ENCODE results near the gene PUSL1. TPM values are rescaled to one million over a fixed set of nuclear protein-coding genes. Genes with fewer than 3 reads are reported as not detected.
A peak's percentile ranks its signal among the peaks of the same experiment; 100 is the strongest.

PUSL1 gene
- polyA plus RNA-seq, 1 donor (not counting 4 experiments of a cell fraction or from before 2014, with no cell fraction given): 11.4 TPM

DNA sequence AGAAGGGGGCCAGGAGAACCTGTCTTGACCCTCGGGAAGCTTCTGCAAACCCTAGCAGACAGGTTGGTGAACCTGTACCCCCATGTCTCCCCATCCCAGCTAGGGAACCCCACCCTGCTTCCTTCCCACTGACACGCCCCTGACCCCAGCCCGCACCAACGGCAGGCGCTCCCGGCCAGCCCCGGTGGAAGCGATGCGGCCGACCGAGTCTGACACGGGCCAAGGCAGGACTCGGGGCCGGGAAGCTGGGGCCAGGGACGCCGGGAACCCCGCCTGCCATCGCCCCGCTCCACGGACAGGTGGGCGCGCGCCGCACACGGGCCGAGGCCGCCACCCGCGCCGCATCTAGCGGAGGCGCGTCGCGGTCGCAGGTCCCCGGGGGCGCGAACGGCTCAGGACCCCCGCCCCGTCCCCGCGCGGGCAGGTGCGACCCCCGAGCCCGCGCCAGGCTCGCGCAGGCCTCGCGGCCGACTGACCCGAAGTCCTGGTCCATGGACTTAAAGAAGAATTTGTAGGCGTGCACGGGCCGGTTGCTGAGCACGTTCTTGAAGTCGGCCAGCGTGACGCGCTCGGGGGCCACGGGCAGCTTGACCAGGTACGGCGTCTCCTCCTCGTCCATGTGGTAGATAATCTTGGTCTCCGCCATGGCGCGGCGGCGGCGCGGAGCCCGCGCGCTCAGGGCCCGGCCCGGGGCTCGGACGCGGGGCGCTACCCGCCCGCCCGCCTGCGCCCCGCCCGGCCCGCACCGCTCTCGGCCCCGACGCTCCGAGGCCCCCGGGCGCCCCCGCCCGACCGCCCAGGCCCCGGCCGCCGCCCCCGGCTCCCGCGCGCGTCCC is 40.2 kb downstream of the PUSL1 start:
- peak overlapping the region; percentile 94 for H3K4me2 ChIP-seq (ENCODE audit: control insufficient read depth, extremely low read depth, insufficient read depth, low read depth, low read length)
- dilution Hi-C loops (cut with MboI; ENCODE audit: extremely low pct_ligation_motif_present, low sequenced_read_pairs): no loop called here
- no peaks in the 10 kb centered on the region for H3K27me3 ChIP-seq (ENCODE audit: control insufficient read depth, extremely low read depth, insufficient read depth, low read length)
- peaks cover 45% of the 10 kb centered on the region for H3K4me1 ChIP-seq (ENCODE audit: control insufficient read depth, extremely low read depth, insufficient read depth, low read length)
- H3K9me3 ChIP-seq (ENCODE audit: control insufficient read depth, low read depth, low read length): no peaks in the 10 kb centered on the region
- no peak for TF ChIP-seq CTCF (optimal IDR thresholded peaks at IDR 0.05 in 1 of 3, IDR thresholded peaks at IDR 0.05 in 1 of 3, conservative IDR thresholded peaks at IDR 0.05 in 1 of 3; ENCODE audit: extremely low read depth in 1 of 3, insufficient read depth in 2 of 3, low read length in 3 of 3)
- no peak for TF ChIP-seq EZH2 (IDR thresholded peaks at IDR 0.05; ENCODE audit: low read length)
- no peak overlapping the region for H2AFZ ChIP-seq (ENCODE audit: control insufficient read depth, low read length)
- H3K27ac ChIP-seq (ENCODE audit: control insufficient read depth, insufficient read depth, low read length): peak overlapping the region; percentile 60
- H3K9me1 ChIP-seq (ENCODE audit: control insufficient read depth, extremely low read depth, insufficient read depth, low read length): no peaks in the 10 kb centered on the region
- peak overlapping the region; percentile 72 to 95 (median 85) for H3K4me3 ChIP-seq (ENCODE audit: control insufficient read depth in 2 of 3, extremely low read depth in 1 of 3, insufficient read depth in 2 of 3, low read depth in 1 of 3, low read length in 3 of 3)
- FAIRE-seq: no peak
- peak overlapping the region; percentile 83 for H3K9ac ChIP-seq (ENCODE audit: control insufficient read depth, extremely low read depth, insufficient read depth, low read length)
- H4K20me1 ChIP-seq (ENCODE audit: control insufficient read depth, extremely low read depth, insufficient read depth, low read length): no peaks in the 10 kb centered on the region
- no peaks in the 10 kb centered on the region for H3K36me3 ChIP-seq (ENCODE audit: control insufficient read depth in 2 of 2, extremely low read depth in 1 of 2, insufficient read depth in 2 of 2, low read length in 2 of 2)
- DNase-seq (ENCODE audit: low read depth, low spot score): no peak
- peaks cover 53% of the 10 kb centered on the region for H3K79me2 ChIP-seq (ENCODE audit: control insufficient read depth, insufficient read depth, low read length)

DNA sequence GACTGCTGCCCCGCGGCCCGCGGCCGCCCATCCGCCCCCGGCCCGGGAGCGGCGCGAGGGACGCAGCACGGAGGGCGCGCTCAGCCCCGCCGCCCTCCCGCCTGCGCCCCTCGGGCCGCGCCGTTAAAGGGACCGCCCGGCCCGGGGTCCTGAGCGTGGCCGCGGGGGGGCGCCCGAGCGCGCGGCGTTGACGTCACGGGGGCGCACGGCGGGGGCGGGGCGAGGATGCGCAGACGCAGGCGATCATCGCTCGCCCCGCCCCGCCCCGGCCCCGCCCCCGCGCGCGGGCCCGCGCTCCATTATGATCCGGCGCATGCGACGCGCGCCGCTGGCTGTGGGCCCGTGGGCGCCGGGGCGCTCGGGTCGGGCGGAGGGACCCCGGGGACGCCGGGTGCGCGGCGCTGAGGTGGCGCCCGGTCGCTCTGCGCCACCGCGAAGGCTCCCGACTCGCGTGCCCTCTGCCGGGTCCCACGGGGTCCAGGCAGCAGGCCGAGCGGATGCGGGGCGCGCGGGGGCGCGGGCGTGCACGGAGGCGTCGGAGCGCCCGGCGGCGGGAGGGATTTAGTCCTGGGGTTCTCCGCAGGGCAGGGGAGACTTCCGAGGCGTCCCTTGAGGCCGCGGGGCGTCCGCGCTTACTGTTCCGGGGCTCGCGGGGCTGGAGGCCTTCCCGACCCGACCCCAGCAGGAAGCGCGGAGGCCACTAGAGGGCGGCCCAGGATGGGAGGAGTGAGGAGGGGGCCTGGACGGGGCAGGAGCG is 41.0 kb downstream of the PUSL1 start, which contains the start of gene DVL1:
Gene DVL1, minus strand, starts transcription at position 163 of the 757 bp plus-strand sequence. CDS start 353 bp downstream, outside the sequence.
- TF ChIP-seq CTCF (optimal IDR thresholded peaks at IDR 0.05 in 1 of 3, IDR thresholded peaks at IDR 0.05 in 1 of 3, conservative IDR thresholded peaks at IDR 0.05 in 1 of 3; ENCODE audit: extremely low read depth in 1 of 3, insufficient read depth in 2 of 3, low read length in 3 of 3): peak in 1 of 3 experiments; percentile 58
- TF ChIP-seq EZH2 (IDR thresholded peaks at IDR 0.05; ENCODE audit: low read length): no peak
- H3K9me3 ChIP-seq (ENCODE audit: control insufficient read depth, low read depth, low read length): no peaks in the 10 kb centered on the region
- dilution Hi-C loops (cut with MboI; ENCODE audit: extremely low pct_ligation_motif_present, low sequenced_read_pairs): no loop called here
- H3K27me3 ChIP-seq (ENCODE audit: control insufficient read depth, extremely low read depth, insufficient read depth, low read length): peaks cover 3% of the 10 kb centered on the region
- H3K9me1 ChIP-seq (ENCODE audit: control insufficient read depth, extremely low read depth, insufficient read depth, low read length): no peaks in the 10 kb centered on the region
- peak within 1 kb of the TSS; percentile 60 for H3K27ac ChIP-seq (ENCODE audit: control insufficient read depth, insufficient read depth, low read length)
- H3K4me2 ChIP-seq (ENCODE audit: control insufficient read depth, extremely low read depth, insufficient read depth, low read depth, low read length): peak within 1 kb of the TSS; percentile 94
- no peaks in the 10 kb centered on the region for H4K20me1 ChIP-seq (ENCODE audit: control insufficient read depth, extremely low read depth, insufficient read depth, low read length)
- H3K4me3 ChIP-seq (ENCODE audit: control insufficient read depth in 2 of 3, extremely low read depth in 1 of 3, insufficient read depth in 2 of 3, low read depth in 1 of 3, low read length in 3 of 3): peak within 1 kb of the TSS; percentile 72 to 95 (median 85)
- FAIRE-seq (no peak), DNase-seq (ENCODE audit: low read depth, low spot score) (no peak)
- no peaks in the 10 kb centered on the region for H3K36me3 ChIP-seq (ENCODE audit: control insufficient read depth in 2 of 2, extremely low read depth in 1 of 2, insufficient read depth in 2 of 2, low read length in 2 of 2)
- peak within 1 kb of the TSS; percentile 6 for H2AFZ ChIP-seq (ENCODE audit: control insufficient read depth, low read length)
- peaks cover 45% of the 10 kb centered on the region for H3K79me2 ChIP-seq (ENCODE audit: control insufficient read depth, insufficient read depth, low read length)
- H3K4me1 ChIP-seq (ENCODE audit: control insufficient read depth, extremely low read depth, insufficient read depth, low read length): peaks cover 37% of the 10 kb centered on the region
- H3K9ac ChIP-seq (ENCODE audit: control insufficient read depth, extremely low read depth, insufficient read depth, low read length): peak within 1 kb of the TSS; percentile 83

All from keratinocyte (primary cell).